ENCODE measurements around the gene HS3ST5. TPM values are rescaled to one million over a fixed set of nuclear protein-coding genes. Genes with fewer than 3 reads are reported as not detected.
"Not testable (repeated sequence)": the region's sequence is repeated elsewhere in the genome, so short reads cannot be mapped to it uniquely, and the experiment has no call there.

HS3ST5 gene
- total and polyA plus RNA-seq, 2 donors (not counting 1 experiment from before 2014, with no cell fraction given), result under 0.01 TPM; not detected in 1

DNA sequence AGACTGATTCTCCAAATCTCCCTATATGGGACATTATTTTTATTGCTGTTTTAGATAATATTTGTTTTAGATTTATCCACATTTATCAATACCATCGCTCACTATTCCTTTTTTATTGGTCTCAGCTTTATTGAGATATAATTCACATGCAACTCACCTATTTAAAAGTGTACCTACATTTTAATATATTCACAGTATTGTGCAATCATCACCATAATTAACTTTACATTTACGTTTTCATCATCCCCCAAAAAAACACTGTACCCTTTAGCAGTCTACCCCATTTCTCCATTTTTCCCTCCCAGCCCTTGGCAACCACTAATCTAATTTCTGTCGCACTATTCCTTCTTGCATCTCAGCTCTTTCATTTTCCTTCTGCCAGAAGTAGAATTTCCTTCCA lies 261.1 kb downstream of the HS3ST5 start:
- H3K9ac ChIP-seq (ENCODE audit: insufficient read depth, low read length), result no peak overlapping the region
- H3K27me3 ChIP-seq (ENCODE audit: control insufficient read depth, insufficient read depth, low read length), result no peaks in the 10 kb centered on the region
- no peaks in the 10 kb centered on the region for H4K20me1 ChIP-seq (ENCODE audit: control insufficient read depth, extremely low read depth, insufficient read depth, low read length)
- H3K4me2 ChIP-seq (ENCODE audit: extremely low read depth, insufficient read depth, low read length), result no peak overlapping the region
- H3K79me2 ChIP-seq (ENCODE audit: control insufficient read depth, insufficient read depth, low read length), result no peaks in the 10 kb centered on the region
- no peak overlapping the region for H3K4me3 ChIP-seq (replicated peaks in 1 of 4; ENCODE audit: control extremely low read depth in 1 of 4, insufficient read depth in 1 of 4, low read depth in 3 of 4, low read length in 4 of 4)
- no peak overlapping the region for H3K27ac ChIP-seq (ENCODE audit: insufficient read depth, low read length)
- no peaks in the 10 kb centered on the region for H3K9me3 ChIP-seq (ENCODE audit: control insufficient read depth, insufficient read depth, low read depth, low read length)
- no peak overlapping the region for H2AFZ ChIP-seq (ENCODE audit: low read length)
- H3K36me3 ChIP-seq (ENCODE audit: control insufficient read depth, insufficient read depth, low read length), result no peaks in the 10 kb centered on the region
- no peaks in the 10 kb centered on the region for H3K4me1 ChIP-seq (ENCODE audit: control insufficient read depth, extremely low read depth, insufficient read depth, low read length)
- DNase-seq (ENCODE audit: low read depth in 2 of 2), result no peak
- TF ChIP-seq EZH2 (IDR thresholded peaks at IDR 0.05; ENCODE audit: low read length, missing control alignments), result no peak
- TF ChIP-seq, protein P1, sequence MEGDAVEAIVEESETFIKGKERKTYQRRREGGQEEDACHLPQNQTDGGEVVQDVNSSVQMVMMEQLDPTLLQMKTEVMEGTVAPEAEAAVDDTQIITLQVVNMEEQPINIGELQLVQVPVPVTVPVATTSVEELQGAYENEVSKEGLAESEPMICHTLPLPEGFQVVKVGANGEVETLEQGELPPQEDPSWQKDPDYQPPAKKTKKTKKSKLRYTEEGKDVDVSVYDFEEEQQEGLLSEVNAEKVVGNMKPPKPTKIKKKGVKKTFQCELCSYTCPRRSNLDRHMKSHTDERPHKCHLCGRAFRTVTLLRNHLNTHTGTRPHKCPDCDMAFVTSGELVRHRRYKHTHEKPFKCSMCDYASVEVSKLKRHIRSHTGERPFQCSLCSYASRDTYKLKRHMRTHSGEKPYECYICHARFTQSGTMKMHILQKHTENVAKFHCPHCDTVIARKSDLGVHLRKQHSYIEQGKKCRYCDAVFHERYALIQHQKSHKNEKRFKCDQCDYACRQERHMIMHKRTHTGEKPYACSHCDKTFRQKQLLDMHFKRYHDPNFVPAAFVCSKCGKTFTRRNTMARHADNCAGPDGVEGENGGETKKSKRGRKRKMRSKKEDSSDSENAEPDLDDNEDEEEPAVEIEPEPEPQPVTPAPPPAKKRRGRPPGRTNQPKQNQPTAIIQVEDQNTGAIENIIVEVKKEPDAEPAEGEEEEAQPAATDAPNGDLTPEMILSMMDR (conservative IDR thresholded peaks at IDR 0.05 in 1 of 2, IDR thresholded peaks at IDR 0.05 in 1 of 2; ENCODE audit: low read depth in 1 of 2, low read length in 2 of 2), result no peak

GRCh38 chr6:114080891-114081510 lies 261.8 kb downstream of the HS3ST5 start:
- TF ChIP-seq, protein P1 (conservative IDR thresholded peaks at IDR 0.05 in 1 of 2, IDR thresholded peaks at IDR 0.05 in 1 of 2; ENCODE audit: low read depth in 1 of 2, low read length in 2 of 2), result no peak
- TF ChIP-seq EZH2 (IDR thresholded peaks at IDR 0.05; ENCODE audit: low read length, missing control alignments), result no peak
- no peak overlapping the region for H3K4me3 ChIP-seq (replicated peaks in 1 of 4; ENCODE audit: control extremely low read depth in 1 of 4, insufficient read depth in 1 of 4, low read depth in 3 of 4, low read length in 4 of 4)
- no peak overlapping the region for H3K4me2 ChIP-seq (ENCODE audit: extremely low read depth, insufficient read depth, low read length)
- no peaks in the 10 kb centered on the region for H3K27me3 ChIP-seq (ENCODE audit: control insufficient read depth, insufficient read depth, low read length)
- no peak overlapping the region for H3K27ac ChIP-seq (ENCODE audit: insufficient read depth, low read length)
- H3K9me3 ChIP-seq (ENCODE audit: control insufficient read depth, insufficient read depth, low read depth, low read length), result no peaks in the 10 kb centered on the region
- H3K9ac ChIP-seq (ENCODE audit: insufficient read depth, low read length), result no peak overlapping the region
- H2AFZ ChIP-seq (ENCODE audit: low read length), result no peak overlapping the region
- H3K79me2 ChIP-seq (ENCODE audit: control insufficient read depth, insufficient read depth, low read length), result no peaks in the 10 kb centered on the region
- H4K20me1 ChIP-seq (ENCODE audit: control insufficient read depth, extremely low read depth, insufficient read depth, low read length), result no peaks in the 10 kb centered on the region
- H3K36me3 ChIP-seq (ENCODE audit: control insufficient read depth, insufficient read depth, low read length), result no peaks in the 10 kb centered on the region
- DNase-seq (ENCODE audit: low read depth in 2 of 2), result peak in 1 of 2 donors; percentile 16
- H3K4me1 ChIP-seq (ENCODE audit: control insufficient read depth, extremely low read depth, insufficient read depth, low read length), result no peaks in the 10 kb centered on the region

DNA sequence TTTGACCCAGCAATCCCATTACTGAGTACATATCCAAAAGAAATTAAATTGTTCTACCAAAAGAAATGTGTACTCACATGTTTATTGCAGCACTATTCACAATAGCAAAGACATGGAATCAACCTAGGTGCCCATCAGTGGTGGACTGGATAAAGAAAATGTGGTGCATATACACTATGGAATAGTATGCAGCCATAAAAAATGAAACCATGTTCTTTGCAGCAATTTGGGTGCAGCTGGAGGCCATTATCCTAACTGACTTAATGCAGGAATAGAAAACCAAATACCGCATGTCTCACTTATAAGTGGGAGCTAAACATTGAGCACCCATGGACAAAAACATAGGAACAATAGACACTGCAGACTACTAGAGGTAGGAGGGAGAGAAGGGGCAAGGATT lies 262.4 kb downstream of the HS3ST5 start:
- H3K9me3 ChIP-seq (ENCODE audit: control insufficient read depth, insufficient read depth, low read depth, low read length); H4K20me1 ChIP-seq (ENCODE audit: control insufficient read depth, extremely low read depth, insufficient read depth, low read length); DNase-seq (ENCODE audit: low read depth in 2 of 2); H3K4me3 ChIP-seq (replicated peaks in 1 of 4; ENCODE audit: control extremely low read depth in 1 of 4, insufficient read depth in 1 of 4, low read depth in 3 of 4, low read length in 4 of 4); H3K79me2 ChIP-seq (ENCODE audit: control insufficient read depth, insufficient read depth, low read length); H3K4me2 ChIP-seq (ENCODE audit: extremely low read depth, insufficient read depth, low read length); H3K36me3 ChIP-seq (ENCODE audit: control insufficient read depth, insufficient read depth, low read length); H3K9ac ChIP-seq (ENCODE audit: insufficient read depth, low read length); H3K4me1 ChIP-seq (ENCODE audit: control insufficient read depth, extremely low read depth, insufficient read depth, low read length); H2AFZ ChIP-seq (ENCODE audit: low read length); H3K27ac ChIP-seq (ENCODE audit: insufficient read depth, low read length); H3K27me3 ChIP-seq (ENCODE audit: control insufficient read depth, insufficient read depth, low read length): not testable (repeated sequence)

All from fibroblast of lung (primary cell).